ENCODE data around the gene THAP4. TPM values are rescaled to one million over a fixed set of nuclear protein-coding genes. Genes with fewer than 3 reads are reported as not detected.
A peak's percentile ranks its signal among the peaks of the same experiment; 100 is the strongest.

The THAP4 gene
- total and polyA plus RNA-seq, 2 of the 13 experiments (the other 11 are each of a cell fraction or from before 2014, with no cell fraction given) = 59.7 to 75.7 TPM

GRCh38 chr2:241559323-241560161 is 77.4 kb downstream of the THAP4 start (continued):
- TF ChIP-seq PAXIP1 (CRISPR knock-in tag; conservative IDR thresholded peaks at IDR 0.05) = peak; percentile 37; the same call in 1 of the 2 replicates
- no peak for TF ChIP-seq ZNF770 (CRISPR knock-in tag; IDR thresholded peaks at IDR 0.05)
- no peak for TF ChIP-seq PITX1 (CRISPR knock-in tag; IDR thresholded peaks at IDR 0.05)
- no peak for TF ChIP-seq ATF7 (IDR thresholded peaks at IDR 0.05)
- TF ChIP-seq ATF7 (CRISPR knock-in tag; IDR thresholded peaks at IDR 0.05) = no peak
- no peak for TF ChIP-seq ZNF33A (CRISPR knock-in tag; IDR thresholded peaks at IDR 0.05; ENCODE audit: borderline replicate concordance)
- TF ChIP-seq HOXA3 (CRISPR knock-in tag; IDR thresholded peaks at IDR 0.05) = peak; percentile 24; the same call in 1 of the 2 replicates
- no peak for TF ChIP-seq TEF (CRISPR knock-in tag; IDR thresholded peaks at IDR 0.05)
- TF ChIP-seq ZNF432 (CRISPR knock-in tag; IDR thresholded peaks at IDR 0.05; ENCODE audit: borderline replicate concordance) = no peak
- no peak for TF ChIP-seq PLRG1 (conservative IDR thresholded peaks at IDR 0.05)
- TF ChIP-seq ATF6 (CRISPR knock-in tag; conservative IDR thresholded peaks at IDR 0.05) = no peak
- TF ChIP-seq MZF1 (CRISPR knock-in tag; IDR thresholded peaks at IDR 0.05; ENCODE audit: borderline replicate concordance) = no peak
- TF ChIP-seq U2AF2 (IDR thresholded peaks at IDR 0.05; ENCODE audit: low read depth, low read length) = no peak
- TF ChIP-seq ZNF83 (CRISPR knock-in tag; IDR thresholded peaks at IDR 0.05; ENCODE audit: borderline replicate concordance) = no peak
- TF ChIP-seq ZNF30 (CRISPR knock-in tag; IDR thresholded peaks at IDR 0.05) = no peak
- TF ChIP-seq DBP (CRISPR knock-in tag; IDR thresholded peaks at IDR 0.05; ENCODE audit: not compliant biosample characterization) = no peak
- TF ChIP-seq ARID3A (IDR thresholded peaks at IDR 0.05; ENCODE audit: low read depth, low read length) = no peak
- TF ChIP-seq ZNF660 (CRISPR knock-in tag; IDR thresholded peaks at IDR 0.05; ENCODE audit: borderline replicate concordance, low read depth) = no peak
